ENCODE measurements around the gene HIBCH.
"Not testable (repeated sequence)": the region's sequence is repeated elsewhere in the genome, so short reads cannot be mapped to it uniquely, and the experiment has no call there.

Gene HIBCH

GRCh38 chr2:190223989-190224388 lies 95.6 kb downstream of the HIBCH start:
- not testable (repeated sequence) for DNase-seq

GRCh38 chr2:190222745-190223144 lies 96.9 kb downstream of the HIBCH start:
- not testable (repeated sequence) for DNase-seq

GRCh38 chr2:190221429-190221828 lies 98.2 kb downstream of the HIBCH start:
- DNase-seq, result no peak

GRCh38 chr2:190219186-190219585 lies 100.4 kb downstream of the HIBCH start:
- no peak for DNase-seq

GRCh38 chr2:190217616-190218015 lies 102.0 kb downstream of the HIBCH start:
- no peak for DNase-seq

- DNase-seq, result no peak
These were observed 102.8 kb downstream of the HIBCH start for GRCh38 chr2:190216829-190217228.

GRCh38 chr2:190215620-190216019 lies 104.0 kb downstream of the HIBCH start:
- DNase-seq, result no peak

- DNase-seq, result no peak
These were observed 105.0 kb downstream of the HIBCH start for GRCh38 chr2:190214426-190215194.

- DNase-seq, result no peak
These were observed 105.9 kb downstream of the HIBCH start for GRCh38 chr2:190213441-190214335.

GRCh38 chr2:190210471-190210870 lies 109.2 kb downstream of the HIBCH start:
- no peak for DNase-seq

- no peak for DNase-seq
These were observed 110.1 kb downstream of the HIBCH start for GRCh38 chr2:190209559-190209958.

GRCh38 chr2:190207930-190208329 lies 111.7 kb downstream of the HIBCH start:
- DNase-seq, result no peak

GRCh38 chr2:190205657-190206056 lies 114.0 kb downstream of the HIBCH start:
- no peak for DNase-seq

- DNase-seq, result no peak
These were observed 117.0 kb downstream of the HIBCH start for GRCh38 chr2:190202604-190203003.

GRCh38 chr2:190202018-190202417 lies 117.6 kb downstream of the HIBCH start:
- no peak for DNase-seq

GRCh38 chr2:190200603-190201002 lies 119.0 kb downstream of the HIBCH start:
- no peak for DNase-seq

GRCh38 chr2:190199530-190199929 lies 120.1 kb downstream of the HIBCH start:
- DNase-seq, result no peak

GRCh38 chr2:190199109-190199508 lies 120.5 kb downstream of the HIBCH start:
- no peak for DNase-seq

- DNase-seq, result no peak
These were observed 122.4 kb downstream of the HIBCH start for GRCh38 chr2:190197143-190197720.

GRCh38 chr2:190190507-190191162 lies 129.0 kb downstream of the HIBCH start:
- no peak for DNase-seq

GRCh38 chr2:190188289-190188688 lies 131.3 kb downstream of the HIBCH start:
- DNase-seq, result no peak

GRCh38 chr2:190186238-190186637 lies 133.4 kb downstream of the HIBCH start:
- no peak for DNase-seq

GRCh38 chr2:190185380-190185779 lies 134.2 kb downstream of the HIBCH start:
- no peak for DNase-seq
